Ecto neural progenitor cell (in vitro differentiated cells): ENCODE results near the gene ZFHX3.

Experiments used
- DNase-seq: peaks from one replicate; pipeline ENCODE4 v3.0.0-alpha.2; 2018; ENCODE audit warnings: low spot score

Gene ZFHX3

DNA sequence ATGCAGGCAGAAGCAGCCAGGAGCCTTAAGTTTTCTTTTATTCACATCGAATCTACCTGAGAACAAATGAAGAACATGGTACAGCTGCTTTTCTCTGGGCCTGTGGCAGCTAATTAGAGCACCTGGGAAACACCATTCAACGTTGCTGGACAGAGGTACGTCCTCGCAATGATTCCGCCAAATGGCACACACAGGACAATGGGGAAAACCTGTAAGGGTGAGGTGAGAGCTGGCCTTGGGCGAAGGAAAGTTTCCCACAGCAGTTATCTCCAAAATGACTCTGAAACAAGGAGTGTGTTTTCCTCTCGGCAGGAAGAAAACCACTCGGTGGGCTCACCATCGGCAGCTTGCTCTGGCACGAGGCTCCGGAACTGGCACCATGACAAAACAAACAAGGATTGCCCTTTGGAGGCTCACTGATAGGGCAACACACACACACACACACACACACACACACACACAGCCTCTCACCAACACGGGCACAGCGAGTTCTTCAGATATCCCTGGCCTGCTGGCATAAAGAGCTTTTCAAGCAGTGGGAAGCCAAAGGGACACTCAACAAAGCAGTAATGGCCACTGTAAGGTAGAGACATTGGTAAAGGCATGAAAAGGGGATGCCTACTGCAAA lies 73.7 kb downstream of the ZFHX3 start:
- no peak for DNase-seq

DNA sequence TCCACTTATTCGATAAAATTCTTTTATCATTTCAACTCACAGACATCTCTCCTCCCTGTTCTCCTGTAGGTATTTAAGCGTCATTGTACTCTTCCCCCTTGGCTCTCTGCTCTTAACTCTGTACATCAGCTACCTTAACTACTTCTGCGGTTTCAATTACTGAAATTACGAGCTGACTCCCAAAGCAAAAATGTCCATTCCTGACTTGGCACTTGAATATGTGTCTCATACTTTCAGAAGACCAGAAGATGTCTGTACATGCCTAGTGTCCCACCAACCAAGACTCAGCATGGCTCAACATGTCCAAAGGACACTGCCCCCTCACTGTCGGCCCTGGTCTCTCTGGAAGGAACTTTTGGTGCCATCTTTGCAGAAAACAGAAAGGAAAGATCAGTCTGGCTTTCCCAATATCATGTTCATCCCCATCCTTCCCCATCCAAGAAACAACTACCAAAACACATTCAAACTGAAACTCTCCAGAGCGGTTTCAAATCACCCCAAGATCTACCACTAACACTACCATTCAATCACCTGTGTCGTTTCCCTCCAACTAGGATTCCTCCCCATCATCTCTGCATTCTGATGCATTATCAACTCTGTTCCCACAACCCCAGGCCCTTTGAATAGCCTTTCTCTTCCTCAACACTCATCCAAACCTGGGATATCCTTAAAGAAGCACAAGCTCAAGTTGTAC lies 74.9 kb downstream of the ZFHX3 start:
- DNase-seq = no peak

DNA sequence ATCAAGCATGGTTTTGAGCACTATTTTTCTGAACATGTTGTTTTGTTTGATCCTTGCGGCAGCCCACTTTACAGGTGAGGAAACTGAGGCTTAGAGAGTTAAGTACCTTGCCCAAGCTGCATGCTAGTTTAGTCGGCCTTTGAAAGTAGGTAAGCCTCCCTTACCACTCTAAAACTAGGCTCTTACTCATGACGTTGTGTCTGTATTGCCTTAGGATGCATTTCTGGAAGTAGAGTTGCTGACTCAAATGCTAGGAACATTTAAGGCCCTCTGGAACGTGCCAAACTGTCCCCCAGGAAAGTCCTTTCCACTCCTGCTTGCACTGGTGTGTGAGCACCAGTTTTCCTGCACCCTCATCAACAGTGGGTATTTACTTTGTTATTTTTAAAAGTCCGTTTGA lies 76.6 kb downstream of the ZFHX3 start:
- no peak for DNase-seq

DNA sequence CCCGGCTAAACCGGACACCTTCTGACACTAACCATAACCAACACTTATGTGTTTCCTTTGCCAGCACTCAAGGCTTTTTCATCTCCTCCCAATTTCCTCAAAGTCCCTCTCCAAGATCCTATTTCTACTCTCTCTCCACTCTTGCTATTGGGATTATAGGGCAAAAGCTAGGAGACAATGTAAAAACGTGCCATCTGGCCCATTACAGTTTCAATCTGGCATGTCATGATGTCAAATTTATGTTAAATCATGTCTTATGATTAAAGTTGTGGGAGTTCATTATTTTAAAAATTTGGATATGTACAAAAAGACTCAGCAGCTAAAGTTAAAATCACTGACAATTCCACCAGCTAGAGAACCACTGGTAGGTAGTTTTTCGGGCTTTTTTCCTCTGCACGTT lies 77.3 kb downstream of the ZFHX3 start:
- DNase-seq = no peak

DNA sequence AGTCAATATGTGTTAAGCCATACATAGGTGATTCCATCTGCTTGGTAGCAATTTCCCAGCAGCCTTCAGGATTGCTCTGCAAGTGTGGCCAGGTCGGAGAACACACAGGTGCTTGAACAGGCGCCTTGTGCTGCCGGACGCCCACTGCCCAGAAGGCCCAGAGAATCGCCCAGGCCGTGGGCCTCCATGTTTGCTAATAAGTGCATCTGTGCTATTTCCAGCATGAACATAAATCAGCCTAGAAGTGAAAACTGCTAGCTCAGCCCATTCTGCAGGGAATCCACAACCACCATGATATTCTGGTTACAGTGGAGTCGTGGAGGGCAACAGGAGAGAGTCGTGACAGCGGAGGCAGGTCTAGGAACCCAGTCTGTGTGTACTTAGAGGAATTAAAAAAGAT lies 78.1 kb downstream of the ZFHX3 start:
- no peak for DNase-seq

DNA sequence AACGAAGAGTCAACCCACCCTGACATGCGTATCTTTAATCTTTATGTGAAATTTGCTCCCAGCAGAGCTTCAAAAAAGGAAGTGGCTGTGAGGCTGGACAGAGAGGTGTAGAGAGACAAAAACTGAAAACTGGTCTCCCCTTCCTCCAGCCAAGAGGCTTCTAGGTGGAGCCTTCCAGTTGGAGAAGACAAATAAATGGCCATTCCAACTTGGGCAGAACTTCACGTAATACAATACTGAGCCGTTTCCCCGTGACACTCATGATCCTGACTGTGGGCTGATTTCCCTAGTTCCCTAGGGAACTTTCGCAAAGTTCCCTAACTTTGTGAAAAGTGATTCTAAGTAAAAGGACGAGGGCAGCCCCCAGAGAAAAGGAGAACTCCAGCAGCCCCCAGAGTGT lies 78.8 kb downstream of the ZFHX3 start:
- no peak for DNase-seq

DNA sequence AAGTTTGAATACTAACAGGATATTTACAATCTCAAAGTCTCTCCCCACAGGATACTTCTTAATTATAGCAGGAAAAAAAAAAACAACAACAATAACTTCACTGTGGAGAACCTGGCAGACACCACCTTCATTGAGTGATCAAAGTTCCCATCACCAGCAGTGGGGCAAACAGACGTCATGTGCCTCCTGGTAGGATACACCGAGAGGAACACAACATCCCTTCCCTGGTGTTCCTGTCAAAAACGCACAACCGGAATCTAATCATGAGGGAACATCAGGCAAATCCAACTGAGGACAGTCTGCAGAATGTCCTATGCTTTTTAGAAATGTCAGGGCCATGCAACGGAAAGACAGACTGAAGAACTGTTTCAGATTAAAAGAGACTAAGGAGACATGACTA lies 80.0 kb downstream of the ZFHX3 start:
- DNase-seq = no peak

DNA sequence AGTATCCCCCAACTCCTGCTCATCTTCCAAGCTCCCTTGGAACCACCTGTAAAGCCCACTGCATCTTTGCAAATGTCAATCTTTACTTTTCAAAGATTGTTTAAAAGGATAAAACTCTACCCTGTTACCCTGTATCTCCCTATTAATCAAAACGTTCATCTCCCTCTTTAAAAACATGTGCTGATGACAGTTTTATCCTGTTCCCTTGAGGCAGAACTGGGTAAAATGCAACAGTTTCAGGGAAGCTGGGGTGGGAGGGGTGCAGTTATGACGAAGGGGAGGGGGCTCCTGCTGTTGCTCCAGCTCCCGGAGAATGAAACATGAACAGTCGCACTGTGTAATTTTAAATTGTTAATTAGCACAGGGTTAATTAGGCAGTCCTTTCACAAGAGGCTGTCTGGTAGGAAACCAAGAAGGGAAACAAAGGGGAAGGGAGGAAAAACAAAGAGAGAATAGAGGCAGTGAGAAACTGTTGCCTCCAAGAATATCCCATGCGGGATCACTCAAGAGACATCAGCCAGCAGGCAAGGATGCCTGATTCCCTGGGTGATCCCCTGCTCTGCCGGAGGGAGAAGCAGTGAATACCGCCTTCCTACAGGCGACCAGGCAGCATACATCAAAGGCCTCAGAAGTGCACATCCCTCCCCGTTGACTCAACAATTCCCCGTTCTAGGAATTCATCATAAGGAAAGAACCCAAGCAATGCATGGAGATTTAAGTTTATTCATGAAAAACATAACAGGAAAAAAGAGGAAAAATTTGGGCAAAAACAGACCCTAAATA lies 84.2 kb downstream of the ZFHX3 start:
- DNase-seq = no peak

DNA sequence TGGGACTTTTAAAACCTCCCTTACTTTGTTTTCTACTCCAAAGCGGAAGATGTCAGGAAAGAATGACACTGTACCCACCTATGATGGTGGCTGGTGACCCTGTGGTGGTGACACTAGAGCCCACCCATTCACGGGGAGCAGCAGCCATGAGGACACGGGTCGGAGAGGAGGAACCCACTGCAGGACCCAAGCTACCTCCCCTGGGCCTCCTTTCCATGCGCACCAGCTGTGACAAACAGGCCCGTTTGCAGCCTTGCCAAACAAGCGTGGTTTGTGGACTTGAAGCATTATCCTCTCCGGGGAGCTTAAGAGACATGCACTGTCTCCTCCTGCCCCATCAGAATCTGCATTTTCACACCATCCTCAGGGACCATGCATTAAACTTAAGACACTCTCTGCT lies 85.6 kb downstream of the ZFHX3 start:
- no peak for DNase-seq

DNA sequence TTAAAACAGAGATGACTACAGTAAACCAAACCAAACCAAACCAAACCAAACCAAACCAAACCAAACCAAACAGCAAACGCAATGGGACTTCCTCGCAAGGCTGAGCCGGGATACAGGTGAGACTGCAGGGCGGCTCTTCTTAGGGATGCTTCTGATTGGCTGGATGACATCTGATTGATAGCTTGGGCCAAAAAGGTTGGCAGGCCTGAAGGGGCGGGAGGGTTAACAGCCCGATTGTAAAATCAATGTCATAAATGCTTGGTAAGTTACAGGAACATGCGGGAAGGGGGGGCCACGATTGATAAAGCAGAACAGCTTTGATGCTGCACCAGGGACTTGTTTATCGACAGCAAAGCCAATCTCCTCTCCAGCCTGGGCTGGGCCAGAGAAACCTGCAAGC lies 86.1 kb downstream of the ZFHX3 start:
- DNase-seq = no peak

DNA sequence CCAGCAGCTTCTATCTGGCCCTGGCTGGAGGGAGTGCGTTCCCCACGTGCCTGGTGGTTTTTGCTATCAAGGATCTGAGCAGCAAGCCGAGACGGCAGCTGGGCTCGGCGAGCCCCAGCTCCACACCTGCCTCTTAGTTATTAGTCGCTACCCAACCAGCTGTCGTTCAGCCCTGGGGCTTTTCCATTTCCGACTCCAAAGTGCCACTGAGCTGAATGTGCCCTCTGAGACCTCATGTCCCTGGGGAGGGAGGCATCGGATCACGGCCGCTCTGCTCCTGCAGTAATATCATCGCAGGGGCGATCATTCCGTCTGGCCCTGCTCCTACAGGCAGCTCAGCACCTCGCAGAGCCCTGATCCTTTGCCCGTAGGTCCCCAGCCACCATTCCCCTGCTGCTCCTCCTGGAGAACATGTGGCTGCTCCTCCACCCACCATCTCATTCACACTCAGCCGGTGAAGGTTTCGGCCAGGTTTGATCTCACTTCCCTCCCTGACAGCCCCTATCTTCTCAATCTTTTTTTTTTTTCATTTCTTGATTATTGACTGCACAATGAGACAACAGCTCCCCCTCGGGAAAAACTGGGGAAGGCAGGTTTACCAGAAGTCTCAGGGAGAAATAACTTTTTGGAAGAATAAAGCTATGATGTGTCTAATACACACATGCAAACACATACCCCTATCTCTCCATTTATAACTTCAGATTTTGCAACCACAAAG lies 86.7 kb downstream of the ZFHX3 start:
- DNase-seq = no peak

DNA sequence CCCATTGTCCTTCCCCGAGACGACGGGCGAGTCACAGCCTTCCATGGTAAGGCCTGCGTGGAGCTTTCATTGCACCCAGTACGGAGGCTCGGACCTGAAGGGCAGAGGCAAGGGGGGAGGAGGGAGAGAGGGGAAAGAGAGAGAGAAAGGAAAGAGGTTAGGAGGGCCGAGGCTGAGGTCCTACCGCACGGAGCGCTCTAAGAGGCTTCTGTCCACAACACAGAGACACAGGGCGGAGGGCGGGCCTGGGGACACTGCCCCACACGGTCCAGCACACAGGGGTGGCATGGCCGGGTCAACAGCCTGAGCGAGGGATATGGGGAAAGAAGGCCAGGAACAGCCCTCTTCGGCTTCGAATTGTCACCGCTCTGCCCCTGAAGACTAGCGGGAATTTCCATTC lies 87.8 kb downstream of the ZFHX3 start:
- DNase-seq = no peak

DNA sequence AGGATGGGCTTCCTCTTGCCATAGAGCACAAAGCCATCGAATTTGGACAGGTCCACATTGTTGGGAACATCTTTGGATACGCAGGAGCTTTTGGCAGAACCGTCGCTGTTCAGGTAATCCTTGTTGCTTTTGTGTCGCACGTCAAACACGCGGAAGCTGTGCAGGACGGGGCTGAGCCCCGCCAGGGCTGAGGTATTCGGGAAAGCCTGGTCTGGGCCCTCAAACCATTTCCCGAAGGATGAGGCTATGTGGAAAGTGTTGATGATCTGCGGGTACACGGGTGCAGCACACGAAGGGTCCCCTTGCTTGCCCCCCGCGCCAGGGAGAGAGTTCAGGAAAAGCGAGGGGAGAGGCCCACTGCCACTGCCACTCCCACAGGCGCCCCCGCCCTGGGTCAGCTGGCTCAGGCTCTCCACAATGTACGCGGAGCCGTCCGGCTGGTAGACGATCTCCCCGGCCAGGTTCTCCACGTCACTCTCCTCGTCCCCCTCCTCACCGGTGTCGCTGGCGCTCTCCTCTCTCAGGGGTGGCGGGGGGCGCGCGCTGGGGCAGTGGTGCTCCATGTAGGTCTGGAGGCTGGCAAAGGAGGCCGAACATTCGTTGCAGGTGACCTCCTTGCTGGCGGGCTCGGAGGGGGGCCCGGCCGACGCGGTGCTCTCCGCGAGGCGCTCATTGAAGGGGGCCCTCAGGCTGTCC lies 88.5 kb downstream of the ZFHX3 start:
- no peak for DNase-seq

DNA sequence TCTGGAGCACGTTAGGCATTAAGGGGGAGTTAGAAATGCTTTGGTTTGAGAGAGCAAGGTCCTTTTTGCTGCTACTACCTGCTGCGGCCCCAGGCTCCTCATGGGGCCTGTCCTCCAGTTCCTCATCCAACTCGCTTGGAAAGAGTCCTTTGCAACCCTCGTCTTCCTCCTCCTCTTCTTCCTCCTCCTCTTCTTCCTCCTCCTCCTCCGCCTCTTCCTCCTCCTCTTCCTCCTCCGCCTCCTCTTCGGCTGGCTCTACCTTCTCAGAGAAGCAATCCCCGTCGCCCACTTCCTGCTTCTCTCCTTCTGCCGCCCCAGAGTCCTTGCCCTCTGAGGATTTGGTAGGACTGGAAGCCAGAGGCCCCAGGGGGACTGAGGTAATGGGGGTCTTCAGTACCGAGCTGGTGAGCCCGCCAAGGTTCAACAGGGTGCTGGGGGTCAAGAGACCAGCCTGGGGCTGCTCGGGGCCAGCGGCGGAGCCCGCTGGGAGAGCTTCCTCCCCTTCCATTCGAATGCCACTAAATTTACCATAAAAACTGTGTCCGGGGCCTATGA lies 89.3 kb downstream of the ZFHX3 start:
- no peak for DNase-seq

DNA sequence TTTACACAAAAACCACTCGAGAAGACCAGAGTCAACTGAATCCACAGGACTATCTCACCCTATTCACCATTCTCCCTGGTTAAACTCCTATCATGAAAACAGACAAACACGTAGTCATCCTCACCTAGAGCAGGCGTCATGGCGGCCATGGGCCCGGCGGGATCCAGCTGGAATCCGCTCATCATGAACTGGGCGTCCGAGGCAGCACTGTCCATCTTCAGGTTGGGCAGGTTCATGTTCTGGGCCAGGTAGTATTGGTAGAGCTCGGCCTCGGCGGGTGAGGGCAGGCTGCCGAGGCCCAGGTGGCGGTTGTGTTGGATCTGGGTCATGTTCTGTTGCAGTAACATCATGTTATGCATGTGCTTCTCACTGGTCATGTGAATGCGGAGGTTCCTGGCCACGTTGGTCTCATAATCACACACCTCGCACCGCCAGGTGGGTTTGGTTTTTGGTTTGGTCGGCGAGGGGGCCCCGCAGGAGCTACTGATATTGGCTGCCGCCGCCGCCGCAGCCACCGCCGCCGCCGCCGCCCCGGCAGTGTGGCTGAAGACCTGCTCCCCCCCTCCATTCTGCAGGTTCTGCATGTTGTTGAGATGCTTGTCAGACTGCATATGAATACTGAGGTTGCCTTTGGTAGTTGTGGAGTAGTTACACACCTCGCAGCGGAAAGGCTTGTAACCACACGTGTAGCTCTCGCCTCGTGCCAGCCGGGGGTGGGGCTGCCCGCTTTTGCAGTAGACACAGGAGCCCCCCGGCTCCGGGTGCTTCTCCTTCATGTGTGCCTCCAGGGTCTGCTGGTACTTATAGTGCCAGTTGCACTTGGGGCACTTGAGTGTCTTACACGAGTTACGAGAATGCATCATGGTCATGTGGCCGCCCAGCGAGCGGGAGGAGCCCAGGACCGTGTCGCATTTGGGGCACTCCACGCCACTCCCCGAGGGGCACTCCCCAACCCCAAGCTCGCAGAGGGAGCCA lies 90.3 kb downstream of the ZFHX3 start:
- DNase-seq = no peak

DNA sequence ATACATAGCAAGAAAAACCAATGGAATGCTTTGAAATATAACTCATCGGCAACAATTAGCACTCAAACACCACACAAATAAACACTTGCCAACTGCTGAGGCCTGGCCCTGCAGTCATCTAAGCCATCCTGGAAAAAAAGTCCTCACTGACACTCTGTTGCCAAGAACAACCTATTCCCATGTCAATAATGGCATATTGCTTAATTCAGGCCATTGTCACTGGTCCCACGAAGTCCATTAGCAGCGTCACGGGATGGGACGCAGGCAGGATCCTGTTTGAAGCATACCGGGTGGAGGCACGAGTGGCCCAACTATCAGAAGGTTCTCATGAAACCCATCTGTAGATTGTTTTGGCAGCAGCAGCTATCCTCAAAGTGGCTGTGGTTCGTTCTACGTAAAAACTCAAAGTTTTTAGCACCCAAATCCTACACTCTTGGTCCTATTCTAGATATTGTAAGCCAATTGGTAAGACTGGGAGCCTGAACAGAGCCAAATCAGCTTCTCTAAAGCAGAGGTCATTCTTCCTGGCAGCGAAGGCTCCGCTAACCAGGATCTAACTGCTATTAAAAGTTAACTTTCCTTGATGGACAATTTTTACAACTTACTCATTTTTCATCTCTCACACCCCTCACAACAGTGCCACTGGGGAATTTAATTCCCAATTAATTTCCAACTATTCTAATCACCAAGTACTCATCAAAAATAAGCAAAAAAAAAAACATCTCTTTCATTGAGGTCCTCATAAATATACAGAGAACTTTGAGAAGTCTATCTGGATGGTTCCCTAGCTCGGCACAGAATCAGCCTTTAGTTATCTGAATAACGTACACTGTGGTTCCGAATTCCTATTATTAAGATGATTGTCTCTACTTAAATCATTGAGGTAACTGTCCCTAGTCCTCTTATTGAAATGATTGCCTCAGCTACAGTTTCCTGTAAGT lies 91.5 kb downstream of the ZFHX3 start:
- no peak for DNase-seq

DNA sequence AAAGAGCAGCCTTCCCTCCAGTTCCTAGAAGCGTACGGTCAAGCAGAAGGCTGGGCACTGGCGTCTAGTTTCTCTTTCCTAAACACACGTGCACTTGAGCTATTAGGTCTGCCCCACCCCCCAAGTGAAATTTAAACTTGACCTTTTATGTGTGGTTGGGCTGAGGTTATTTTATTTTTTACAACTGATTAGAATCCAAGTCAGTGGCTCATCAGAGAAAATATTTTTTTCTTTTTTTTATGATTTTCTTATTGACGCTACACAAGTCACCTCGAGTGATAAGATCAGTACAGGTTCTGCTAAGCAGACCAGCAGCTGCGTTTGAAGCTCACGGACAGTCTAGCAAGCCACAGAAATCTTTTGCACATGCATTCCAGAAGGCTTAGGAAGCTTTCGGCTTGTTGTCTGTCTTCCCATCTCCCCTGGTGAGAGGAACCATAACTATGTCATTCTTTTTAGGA lies 95.1 kb downstream of the ZFHX3 start:
- no peak for DNase-seq

DNA sequence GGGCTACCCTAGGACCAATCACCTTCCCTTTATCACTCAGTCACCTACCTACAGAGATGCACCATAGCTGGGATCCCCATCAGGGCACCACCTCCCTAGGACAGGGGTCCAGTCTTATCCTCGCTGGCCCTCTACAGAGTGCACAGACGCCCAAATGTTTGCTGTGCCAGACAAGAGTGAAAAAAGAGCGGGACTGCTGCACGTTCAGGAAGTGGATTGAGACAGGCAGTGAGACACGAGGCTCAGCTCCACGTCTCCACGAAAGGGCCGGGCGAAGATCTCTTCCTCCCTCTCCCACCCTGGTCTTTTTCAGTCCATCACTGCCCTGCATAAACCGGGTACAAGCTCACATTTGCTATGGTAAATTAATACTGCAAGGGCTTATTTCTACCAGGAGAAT lies 95.5 kb downstream of the ZFHX3 start:
- no peak for DNase-seq

DNA sequence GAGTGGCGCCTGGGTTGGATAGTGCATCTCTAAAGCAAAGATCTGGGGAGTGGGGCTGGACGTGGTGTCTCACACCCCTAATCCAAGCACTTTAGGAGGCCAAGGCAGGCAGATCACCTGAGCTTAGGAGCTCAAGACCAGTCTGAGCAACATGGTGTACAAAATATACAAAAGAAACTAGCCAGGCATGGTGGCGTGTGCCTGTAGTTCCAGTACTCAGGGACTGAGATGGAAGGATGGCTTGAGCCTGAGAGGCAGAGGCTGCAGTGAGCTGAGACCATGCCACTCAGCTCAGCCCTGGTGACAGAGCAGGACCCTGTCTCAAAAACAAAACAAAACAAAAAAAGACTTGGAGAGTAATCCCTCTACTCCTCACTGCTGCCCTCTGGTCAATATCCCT lies 96.0 kb downstream of the ZFHX3 start:
- no peak for DNase-seq
